Right hindlimb (tissue), 1 donor: Measurements from ENCODE around the gene NOL12.
"Not testable (repeated sequence)": the region's sequence is repeated elsewhere in the genome, so short reads cannot be mapped to it uniquely, and the experiment has no call there.

Experiments
- DNase-seq: peaks from one replicate; pipeline ENCODE4 v3.0.0-alpha.2; 2018

NOL12 gene

GRCh38 chr22:37681001-37681424 is 5.1 kb upstream of the NOL12 start:
- DNase-seq: no peak

GRCh38 chr22:37681556-37682049 is 4.5 kb upstream of the NOL12 start:
- peak; percentile 79 for DNase-seq

GRCh38 chr22:37684803-37685615 is 1.1 kb upstream of the NOL12 start:
- DNase-seq: no peak

DNA sequence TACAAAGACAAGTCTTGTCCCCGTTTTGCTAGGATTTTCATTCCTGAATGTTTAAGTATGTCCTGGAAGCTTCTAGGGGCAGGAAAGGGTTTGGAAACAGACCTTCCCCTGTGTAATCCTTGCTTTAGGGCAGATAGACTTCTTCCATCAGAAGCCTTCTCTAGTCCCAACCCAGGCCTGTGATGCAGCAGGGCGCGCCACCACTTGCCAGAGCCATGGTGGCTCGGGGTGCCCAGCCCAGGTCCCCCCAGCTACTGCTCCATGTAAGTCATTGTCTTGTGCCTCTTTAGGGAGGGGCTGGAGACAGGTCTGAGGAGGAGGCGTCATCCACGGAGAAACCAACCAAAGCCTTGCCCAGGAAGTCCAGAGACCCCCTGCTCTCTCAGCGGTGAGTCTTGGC is 4.3 kb downstream of the NOL12 start:
- DNase-seq: no peak

DNA sequence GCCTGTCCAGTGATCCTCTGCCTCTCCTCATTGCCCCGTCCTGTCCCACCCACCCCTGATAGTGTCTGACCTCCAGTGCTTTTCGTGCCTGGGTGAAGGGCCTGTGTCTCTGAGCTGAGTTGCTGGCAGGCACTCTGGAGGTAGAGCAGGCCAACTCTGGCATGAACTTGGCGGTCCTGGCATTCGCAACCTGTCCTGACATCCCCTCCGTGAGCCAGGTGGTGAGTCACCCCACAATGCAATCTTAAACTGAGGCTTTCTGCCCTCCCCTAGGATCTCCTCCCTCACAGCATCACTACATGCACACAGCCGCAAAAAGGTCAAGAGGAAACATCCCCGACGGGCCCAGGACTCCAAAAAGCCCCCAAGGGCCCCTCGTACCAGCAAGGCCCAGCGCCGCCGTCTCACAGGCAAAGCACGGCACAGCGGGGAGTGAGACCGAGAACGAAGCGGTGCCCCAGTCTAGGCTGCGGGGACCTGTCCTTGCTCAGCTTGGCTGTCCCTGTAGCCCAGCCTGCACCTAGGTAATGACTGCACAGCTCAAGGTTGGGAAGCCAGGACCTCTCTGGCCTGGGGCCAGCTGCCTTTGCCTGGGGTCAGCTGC is 4.9 kb downstream of the NOL12 start:
- no peak for DNase-seq

- DNase-seq: no peak
Measured at GRCh38 chr22:37692627-37693285, 6.6 kb downstream of the NOL12 start.

GRCh38 chr22:37694131-37694530 is 8.0 kb downstream of the NOL12 start:
- not testable (repeated sequence) for DNase-seq

- not testable (repeated sequence) for DNase-seq
Measured at GRCh38 chr22:37696260-37696656, 10.1 kb downstream of the NOL12 start.

- peak; percentile 97 for DNase-seq
Measured at GRCh38 chr22:37696657-37697537, 10.8 kb downstream of the NOL12 start, which contains the start of gene TRIOBP. TRIOBP (plus strand) TSS chr22:37697048; CDS start chr22:37701366, 4,318 bp downstream.

- no peak for DNase-seq
Measured at GRCh38 chr22:37697538-37697835, 11.3 kb downstream of the NOL12 start.

DNA sequence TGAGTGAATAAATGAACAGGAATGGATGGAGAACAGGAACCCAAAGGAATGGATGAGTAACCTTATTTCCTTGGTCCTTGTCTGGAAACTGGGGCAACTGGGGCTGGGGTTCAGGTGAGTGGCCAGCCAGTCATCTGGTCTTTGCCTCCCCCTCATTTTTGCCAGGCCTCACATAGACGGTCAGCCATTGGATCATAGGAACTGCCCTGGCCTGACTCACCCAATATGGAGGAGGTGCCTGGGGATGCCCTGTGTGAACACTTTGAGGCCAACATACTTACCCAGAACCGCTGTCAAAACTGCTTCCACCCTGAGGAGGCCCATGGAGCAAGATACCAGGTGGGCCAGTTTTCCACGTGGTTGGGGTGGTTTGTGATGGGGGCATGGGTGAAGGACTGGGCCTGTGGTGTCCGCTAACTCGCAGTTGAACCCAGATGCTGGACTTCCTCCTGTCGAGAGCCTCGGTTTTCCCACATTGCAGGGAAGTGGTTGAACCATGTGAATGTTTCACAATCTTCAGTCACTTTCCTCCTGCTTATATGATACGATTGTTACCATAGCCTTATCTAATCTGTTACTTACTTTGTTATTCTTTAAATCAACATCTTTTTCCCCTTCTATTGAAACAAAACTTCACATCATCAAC is 15.1 kb downstream of the NOL12 start:
- DNase-seq: no peak

GRCh38 chr22:37703906-37704305 is 17.8 kb downstream of the NOL12 start:
- no peak for DNase-seq

DNA sequence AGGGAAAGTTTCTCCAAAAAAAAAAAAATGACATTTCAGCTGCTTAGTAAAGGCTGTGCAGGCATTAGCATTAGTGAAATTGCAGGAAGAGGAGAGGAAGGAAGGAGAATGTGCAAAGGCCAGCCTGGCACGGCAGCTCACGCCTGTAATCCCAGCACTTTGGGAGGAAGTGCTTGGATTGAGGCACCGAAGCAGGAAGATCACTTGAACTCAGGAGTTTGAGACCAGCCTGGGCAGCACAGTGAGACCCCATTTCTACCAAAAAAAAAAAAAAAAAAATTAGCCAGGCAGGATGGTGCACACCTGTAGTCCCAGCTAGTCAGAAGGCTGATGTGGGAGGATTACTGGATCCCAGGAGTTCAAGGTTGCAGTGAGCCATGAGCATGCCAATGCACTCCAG is 18.5 kb downstream of the NOL12 start:
- DNase-seq: no peak

DNA sequence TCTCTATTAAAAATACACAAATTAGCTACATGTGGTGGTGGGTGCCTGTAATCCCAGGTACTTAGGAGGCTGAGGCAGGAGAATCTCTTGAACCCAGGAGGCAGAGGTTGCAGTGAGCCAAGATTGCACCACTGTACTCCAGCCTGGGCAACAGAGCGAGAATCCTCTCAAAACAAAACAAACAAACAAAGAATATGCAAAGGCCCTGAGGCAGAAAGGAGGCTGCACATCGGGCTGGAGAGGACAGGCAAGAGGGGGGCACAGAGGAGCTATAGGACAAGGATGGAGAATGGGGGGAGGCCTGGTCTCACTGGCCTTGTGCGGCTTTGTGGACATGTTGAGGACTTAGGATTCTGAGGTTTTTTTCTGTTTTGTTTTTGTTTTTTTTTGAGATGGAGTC is 19.1 kb downstream of the NOL12 start:
- no peak for DNase-seq

GRCh38 chr22:37708580-37709444 is 22.7 kb downstream of the NOL12 start:
- no peak for DNase-seq

GRCh38 chr22:37709445-37709765 is 23.3 kb downstream of the NOL12 start:
- no peak for DNase-seq

- no peak for DNase-seq
Measured at GRCh38 chr22:37710675-37711074, 24.5 kb downstream of the NOL12 start.

- no peak for DNase-seq
Measured at GRCh38 chr22:37711490-37711889, 25.3 kb downstream of the NOL12 start.

GRCh38 chr22:37713761-37714160 is 27.6 kb downstream of the NOL12 start:
- no peak for DNase-seq

GRCh38 chr22:37714634-37715033 is 28.5 kb downstream of the NOL12 start:
- no peak for DNase-seq

DNA sequence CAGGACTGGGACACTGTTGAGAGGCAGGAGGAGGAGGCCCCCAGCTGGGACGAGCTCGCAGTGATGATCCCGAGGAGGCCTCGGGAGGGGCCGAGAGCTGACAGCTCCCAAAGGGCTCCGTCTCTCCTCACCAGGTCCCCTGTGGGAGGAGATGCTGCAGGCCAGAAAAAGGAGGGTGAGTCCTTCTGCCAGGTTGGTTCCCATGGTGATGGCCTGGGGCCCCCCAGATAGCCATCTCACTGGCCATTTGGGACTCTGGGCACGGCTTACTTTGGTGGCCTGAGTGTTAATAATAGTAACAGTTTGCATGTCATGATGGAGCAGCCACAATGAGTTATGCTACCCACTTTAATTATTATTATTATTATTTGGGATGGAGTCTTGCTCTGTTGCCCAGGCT is 29.6 kb downstream of the NOL12 start:
- no peak for DNase-seq

DNA sequence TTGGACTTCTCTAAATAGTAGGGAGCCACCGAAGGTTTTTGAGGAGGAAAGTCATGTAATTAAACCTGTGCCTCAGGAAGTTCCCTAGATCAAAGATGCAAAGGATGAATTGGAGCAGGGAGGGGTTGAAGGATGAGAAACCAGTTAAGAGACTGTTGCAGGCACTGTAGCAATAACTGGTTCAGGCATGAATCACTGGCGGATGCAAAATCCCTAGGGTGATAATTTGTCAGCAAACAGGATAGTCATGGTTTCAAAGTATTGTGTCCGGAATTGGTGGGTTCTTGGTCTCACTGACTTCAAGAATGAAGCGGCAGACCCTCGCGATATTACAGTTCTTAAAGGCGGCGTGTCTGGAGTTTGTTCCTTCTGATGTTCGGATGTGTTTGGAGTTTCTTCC is 30.6 kb downstream of the NOL12 start:
- DNase-seq: no peak
